ENCODE data around the gene MICA.

- TF ChIP-seq POLR2A (IDR thresholded peaks at IDR 0.05) (no peak), CTCF (IDR thresholded peaks at IDR 0.05 in 4 of 5, conservative IDR thresholded peaks at IDR 0.05 in 1 of 5) (no peak)
Measured at GRCh38 chr6:31386099-31386498, 17.3 kb upstream of the MICA start.

Data from gastrocnemius medialis (tissue), 4 donors.